B cell (primary cell): ENCODE data around the gene PSMC3IP. TPM values are rescaled to one million over a fixed set of nuclear protein-coding genes. Genes with fewer than 3 reads are reported as not detected.

Source experiments
- ATAC-seq: fragments of 200-7000 bp; cut with Tn5 transposase; one replicate; pipeline ENCODE4 v1.10.0; 2021; ENCODE audit warnings: low read depth, mild to moderate bottlenecking, moderate number of reproducible peaks, moderate library complexity
- CTCF ChIA-PET: fragments of 350-600 bp; sonication (Branson Sonifier 250); formaldehyde crosslinking; loops from one replicate; lab custom pipeline; 2021; ENCODE audit warnings: antibody characterized with exemption, inconsistent platforms; lab: Charles Lee
- POLR2A ChIA-PET: fragments of 350-600 bp; sonication (Branson Sonifier 250); formaldehyde crosslinking; loops from one replicate; lab custom pipeline; 2021; ENCODE audit warnings: antibody characterized with exemption; lab: Charles Lee
- DNase-seq: peaks from one replicate; pipeline ENCODE4 v3.0.0; 2013
- H2AFZ ChIP-seq: 2 replicates; pipeline ENCODE4 v1.6.1; 2012; ENCODE audit warnings: mild to moderate bottlenecking, low read depth, low read length; ENCODE audit not compliant: insufficient read depth, poor library complexity, severe bottlenecking
- H3K27ac ChIP-seq, 2 donors: 1 replicate in 1 of 2; 2 replicates in 1 of 2; pipeline ENCODE4 v1.5.1; 2012 to 2013; ENCODE audit warnings: low read length in 2 of 2, mild to moderate bottlenecking in 2 of 2, moderate library complexity in 1 of 2
- H3K27me3 ChIP-seq, 4 experiments: fragments of 200-600 bp in 1 of 4; sonication (generic) in 1 of 4; replicated peaks in 1 of 4; 1 replicate in 2 of 4; 2 replicates in 2 of 4; pipeline versions ENCODE4 v1.6.1 to v1.7.0; 2013 to 2016; ENCODE audit warnings: low read length in 3 of 4, mild to moderate bottlenecking in 2 of 4, mixed read lengths in 1 of 4, moderate library complexity in 1 of 4; ENCODE audit not compliant: insufficient read depth in 4 of 4, control insufficient read depth in 3 of 4; ENCODE audit errors: control extremely low read depth in 1 of 4
- H3K36me3 ChIP-seq, 2 experiments: replicated peaks in 1 of 2; 1 replicate in 1 of 2; 2 replicates in 1 of 2; pipeline versions ENCODE4 v1.6.1 to v1.7.1; 2013; ENCODE audit warnings: low read length in 1 of 2; ENCODE audit not compliant: insufficient read depth in 2 of 2, control insufficient read depth in 1 of 2; ENCODE audit errors: control extremely low read depth in 1 of 2, extremely low read depth in 1 of 2
- H3K4me1 ChIP-seq, 2 donors: fragments of 200-600 bp in 1 of 2; sonication (generic) in 1 of 2; 1 replicate in 1 of 2; 2 replicates in 1 of 2; pipeline versions ENCODE4 v1.5.1 to v1.6.1; 2013 to 2017; ENCODE audit warnings: low read length in 2 of 2; ENCODE audit not compliant: control insufficient read depth in 2 of 2, insufficient read depth in 2 of 2
- H3K4me2 ChIP-seq: replicated peaks from 2 replicates; pipeline ENCODE3; 2012; ENCODE audit warnings: mild to moderate bottlenecking, low read depth, low read length; ENCODE audit not compliant: poor library complexity, severe bottlenecking
- H3K4me3 ChIP-seq, 5 experiments: fragments of 200-600 bp in 1 of 5; sonication (generic) in 1 of 5; 1 replicate in 3 of 5; 2 replicates in 2 of 5; pipeline versions ENCODE4 v1.5.1 to v1.7.0; 2011 to 2016; ENCODE audit warnings: low read length in 4 of 5, mild to moderate bottlenecking in 4 of 5, low read depth in 2 of 5, control low read depth in 1 of 5, moderate library complexity in 1 of 5; ENCODE audit not compliant: insufficient read depth in 1 of 5; ENCODE audit errors: control extremely low read depth in 1 of 5, extremely low read depth in 1 of 5
- H3K79me2 ChIP-seq: fragments of 200-600 bp; sonication (generic); one replicate; pipeline ENCODE4 v1.6.0; 2016; ENCODE audit warnings: low read length; ENCODE audit not compliant: control insufficient read depth, insufficient read depth
- H3K9ac ChIP-seq: fragments of 200-600 bp; sonication (generic); 2 replicates; pipeline ENCODE4 v1.6.1; 2017; ENCODE audit warnings: mild to moderate bottlenecking, low read length, moderate library complexity
- H3K9me3 ChIP-seq, 3 donors: one replicate each; pipeline versions ENCODE4 v1.6.1 to v1.7.1; 2013; ENCODE audit warnings: low read length in 2 of 3; ENCODE audit not compliant: control insufficient read depth in 2 of 3, insufficient read depth in 1 of 3; ENCODE audit errors: control extremely low read depth in 1 of 3
- H4K20me1 ChIP-seq: 2 replicates; pipeline ENCODE4 v1.6.0; 2012; ENCODE audit warnings: mild to moderate bottlenecking, low read length; ENCODE audit not compliant: insufficient read depth, control insufficient read depth, poor library complexity, severe bottlenecking
- H3K27ac Mint-ChIP-seq: one replicate; pipeline ENCODE4 v1.8.0; 2021; ENCODE audit warnings: mixed read lengths
- H3K27me3 Mint-ChIP-seq: one replicate; pipeline ENCODE4 v1.8.0; 2021; ENCODE audit warnings: mixed read lengths
- H3K4me1 Mint-ChIP-seq: one replicate; pipeline ENCODE4 v1.8.0; 2021; ENCODE audit warnings: mixed read lengths
- H3K4me3 Mint-ChIP-seq: one replicate; pipeline ENCODE4 v1.8.0; 2021; ENCODE audit warnings: mixed read lengths
- H3K9me3 Mint-ChIP-seq: one replicate; pipeline ENCODE4 v1.8.0; 2022; ENCODE audit warnings: mixed read lengths; ENCODE audit not compliant: insufficient read depth
- CTCF ChIP-seq: fragments of 200-600 bp; IDR thresholded peaks from one replicate; pipeline ENCODE4 v1.8.0; 2022; ENCODE audit warnings: antibody characterized with exemption, mild to moderate bottlenecking
- EZH2 ChIP-seq: IDR thresholded peaks from 2 replicates; pipeline ENCODE4 v1.6.1; 2012; ENCODE audit warnings: borderline replicate concordance, low read depth, mild to moderate bottlenecking, moderate library complexity, low read length; ENCODE audit not compliant: insufficient read depth, poor library complexity, severe bottlenecking
- WGBS: methylation state at CpG from one replicate; pipeline ENCODE4 v1.1.5; 2013; ENCODE audit warnings: missing lambda C conversion rate; ENCODE audit not compliant: insufficient coverage; 5-methylcytosine and 5-hydroxymethylcytosine counted together
- intact Hi-C: fragments of 100-400 bp; cut with micrococcal nuclease; formaldehyde crosslinking; loops from one replicate; pipeline ENCODE4 v1.10.0; 2022
- polyA plus RNA-seq: library from polyadenylated mRNA; depleted of rRNA; stranded (reverse); fragments of >200 nt; gene quantifications from 2 replicates; pipeline ENCODE4 v1.2.3, GENCODE V29; 2012
- total RNA-seq, 2 donors: library from RNA; stranded (reverse); fragments of 120-200 nt in 1 of 2; gene quantifications; 1 replicate in 1 of 2; 2 replicates in 1 of 2; pipeline versions ENCODE4 v1.2.3 to v1.2.4, GENCODE V29; 2013 to 2022

The PSMC3IP gene
- total and polyA plus RNA-seq, 2 donors (not counting 1 experiment from before 2014, with no cell fraction given) = 2.8 to 10.4 TPM

DNA sequence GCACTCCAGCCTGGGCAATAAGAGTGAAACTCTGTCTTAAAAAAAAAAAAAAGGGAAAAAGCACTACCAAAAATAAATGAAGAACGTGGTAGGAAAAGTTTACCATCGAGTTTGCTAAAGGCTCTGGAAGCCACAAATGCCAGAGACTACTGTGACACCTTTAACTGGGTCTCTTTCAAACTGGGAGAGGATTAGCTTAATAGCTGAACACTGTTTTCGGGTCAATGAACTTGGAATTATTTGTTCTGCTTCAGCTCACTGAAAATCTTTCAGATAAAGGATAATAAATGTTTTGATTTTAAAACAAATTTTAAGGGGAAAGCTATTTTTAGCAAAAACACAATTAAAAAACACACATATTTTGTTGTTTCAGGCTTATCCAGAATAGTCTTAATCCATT lies 30.2 kb upstream of the PSMC3IP start:
- no CpG with 5 or more reads among the region's 3 CpGs for WGBS
- Mint-ChIP-seq H3K4me3 (peak overlapping the region; percentile 100), H3K27me3 (no peaks in the 10 kb centered on the region), H3K4me1 (peaks cover 63% of the 10 kb centered on the region), H3K27ac (peak overlapping the region; percentile 98), H3K9me3 (no peaks in the 10 kb centered on the region)
- H2AFZ ChIP-seq = no peak overlapping the region
- peak overlapping the region in 1 of 2 donors; percentile 95 for H3K27ac ChIP-seq
- H3K9me3 ChIP-seq = no peaks in the 10 kb centered on the region
- H3K27me3 ChIP-seq = no peaks in the 10 kb centered on the region
- H3K36me3 ChIP-seq = peaks cover 0 to 17% of the 10 kb centered on the region in 2 experiments
- POLR2A ChIA-PET = interaction anchor here (0.7 to 3.0 kb wide), 5 partner anchors 16 to 75 kb away, joined by 3 to 19 read pairs (median 5); partner anchors contain the start of genes PLEKHH3 and PSMC3IP
- H3K4me1 ChIP-seq = peaks cover 48 to 51% of the 10 kb centered on the region in 2 donors
- peak overlapping the region; percentile 73 to 94 (median 83) for H3K4me3 ChIP-seq
- intact Hi-C loops = no loop called here
- ATAC-seq (no peak), DNase-seq (no peak)
- TF ChIP-seq CTCF (no peak), EZH2 (no peak)
- CTCF ChIA-PET = interaction anchor here (0.7 to 3.3 kb wide), 13 partner anchors 10 to 456 kb away, joined by 3 to 35 read pairs (median 3); partner anchors contain the start of gene PSMC3IP
- H3K9ac ChIP-seq = peak overlapping the region; percentile 91
- peaks cover 71% of the 10 kb centered on the region for H3K79me2 ChIP-seq
- H4K20me1 ChIP-seq = peaks cover 56% of the 10 kb centered on the region
- peak overlapping the region; percentile 82 for H3K4me2 ChIP-seq

DNA sequence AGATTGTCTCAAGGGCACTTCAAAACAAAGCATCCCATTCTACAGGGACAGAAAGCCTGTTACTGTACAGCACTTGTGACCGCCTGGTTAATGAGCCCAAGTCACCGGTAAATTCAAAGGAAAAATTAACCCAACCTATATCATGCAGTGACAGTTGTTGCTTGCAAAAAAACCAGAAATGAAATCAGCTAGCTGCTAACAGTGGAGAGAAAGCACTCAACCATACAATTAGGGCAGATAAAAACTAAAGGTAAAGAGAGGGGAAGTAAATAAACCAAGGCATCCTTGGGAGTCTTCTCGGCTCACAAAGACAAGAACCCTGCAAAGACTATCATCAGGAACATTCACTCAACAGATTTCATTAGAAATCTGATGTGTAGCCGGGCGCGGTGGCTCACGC lies 25.8 kb upstream of the PSMC3IP start:
- peaks cover 51% of the 10 kb centered on the region in 2 donors for H3K4me1 ChIP-seq
- ChIA-PET POLR2A (no interaction called here), CTCF (interaction anchor here (3.8 kb wide), 1 partner anchor 25 kb away, joined by 22 read pairs; the partner anchor contains the start of gene PSMC3IP)
- peaks cover 94% of the 10 kb centered on the region for H4K20me1 ChIP-seq
- H3K27me3 ChIP-seq = no peaks in the 10 kb centered on the region
- peaks cover 99% of the 10 kb centered on the region for H3K79me2 ChIP-seq
- H3K4me1 Mint-ChIP-seq = peaks cover 64% of the 10 kb centered on the region
- no peak overlapping the region for H2AFZ ChIP-seq
- 100% methylated on average over 4 of the region's 7 CpGs for WGBS
- no peak overlapping the region for H3K9ac ChIP-seq
- no peaks in the 10 kb centered on the region for H3K9me3 ChIP-seq
- no peak for TF ChIP-seq EZH2
- no peak for TF ChIP-seq CTCF
- DNase-seq (peak; percentile 37), ATAC-seq (peak; percentile 49)
- peak overlapping the region; percentile 42 for H3K4me2 ChIP-seq
- H3K9me3 Mint-ChIP-seq = no peaks in the 10 kb centered on the region
- peaks cover 0 to 25% of the 10 kb centered on the region in 2 experiments for H3K36me3 ChIP-seq
- no peaks in the 10 kb centered on the region for H3K27me3 Mint-ChIP-seq
- H3K27ac ChIP-seq = peak overlapping the region in 1 of 2 donors; percentile 49
- peak overlapping the region; percentile 67 for H3K27ac Mint-ChIP-seq
- intact Hi-C loops = no loop called here
- H3K4me3 ChIP-seq = no peak overlapping the region
- H3K4me3 Mint-ChIP-seq = peak overlapping the region; percentile 2
